Retinal pigment epithelial cell (primary cell): Measurements from ENCODE around the gene AHR.

Experiments used
- DNase-seq: peaks from one replicate; pipeline ENCODE4 v3.0.0-alpha.2; 2010; ENCODE audit warnings: low read depth
- H3K4me3 ChIP-seq: 2 replicates; pipeline ENCODE4 v1.5.1; 2011; ENCODE audit warnings: mild to moderate bottlenecking, low read length, control low read depth, moderate library complexity
- CTCF ChIP-seq: conservative IDR thresholded peaks from 2 replicates; pipeline ENCODE4 v1.5.1; 2011; ENCODE audit warnings: low read depth, low read length, control low read depth, inconsistent platforms

Gene AHR

GRCh38 chr7:17354473-17354872 lies 56.0 kb downstream of the AHR start:
- H3K4me3 ChIP-seq = no peak overlapping the region
- TF ChIP-seq CTCF = no peak
- no peak for DNase-seq

- no peak for TF ChIP-seq CTCF
- DNase-seq = no peak
- no peak overlapping the region for H3K4me3 ChIP-seq
Measured at GRCh38 chr7:17355050-17355449, 56.6 kb downstream of the AHR start.

GRCh38 chr7:17357952-17358351 lies 59.5 kb downstream of the AHR start:
- H3K4me3 ChIP-seq = no peak overlapping the region
- no peak for DNase-seq
- no peak for TF ChIP-seq CTCF

DNA sequence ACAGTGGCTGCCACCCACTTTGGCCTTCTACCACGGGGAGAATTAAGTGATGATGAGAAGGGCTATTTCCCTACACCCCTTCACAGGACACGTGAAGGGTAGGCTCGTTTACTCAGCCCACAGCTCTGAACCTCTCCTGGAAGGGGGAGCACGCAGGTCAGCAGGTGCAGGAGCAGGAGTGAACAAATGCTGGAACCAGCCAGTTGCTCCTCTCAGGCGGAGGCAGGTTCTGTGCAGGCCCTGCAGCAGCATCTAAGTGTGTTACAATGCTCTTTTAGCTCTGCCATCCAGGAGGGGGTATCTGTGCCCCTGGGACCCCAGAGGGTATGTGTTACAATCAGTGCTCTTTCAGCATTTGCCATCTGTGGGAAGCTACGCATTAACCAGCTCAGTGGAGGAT lies 61.2 kb downstream of the AHR start:
- no peak overlapping the region for H3K4me3 ChIP-seq
- TF ChIP-seq CTCF = no peak
- no peak for DNase-seq

DNA sequence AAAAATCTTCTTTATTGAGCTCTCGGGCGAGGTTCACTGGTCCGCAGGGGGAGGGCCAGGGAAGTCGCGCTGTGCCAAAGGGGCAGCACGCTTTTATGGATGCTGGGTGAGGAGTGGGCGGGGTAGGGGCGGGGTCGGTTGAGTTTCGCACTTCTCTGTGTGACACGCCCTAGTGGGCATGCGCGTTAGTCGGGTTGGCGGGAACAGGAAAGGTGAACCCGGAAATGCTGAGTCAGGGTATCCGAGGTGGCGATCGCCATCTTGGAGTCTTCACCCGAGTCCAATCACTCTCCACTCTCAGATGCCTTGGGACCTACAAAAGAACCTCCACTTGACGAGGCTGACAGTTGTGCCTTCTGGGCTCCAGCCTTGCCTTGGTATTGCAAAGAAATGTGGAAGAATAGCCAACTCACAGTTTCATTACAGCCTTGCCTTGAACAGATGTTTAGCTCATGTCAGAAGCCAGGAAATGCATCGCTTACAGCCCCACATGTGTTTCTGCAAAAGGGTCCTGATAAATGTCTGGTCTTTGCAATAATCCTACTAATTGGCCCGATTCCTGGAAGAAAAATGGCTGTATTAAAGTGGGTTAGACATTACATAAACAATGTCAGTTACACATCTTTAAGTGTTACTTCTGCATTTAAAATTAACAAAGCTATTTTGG lies 64.1 kb downstream of the AHR start:
- TF ChIP-seq CTCF = no peak
- DNase-seq = no peak
- H3K4me3 ChIP-seq = no peak overlapping the region

GRCh38 chr7:17364671-17365070 lies 66.2 kb downstream of the AHR start:
- TF ChIP-seq CTCF = no peak
- H3K4me3 ChIP-seq = no peak overlapping the region
- no peak for DNase-seq

- no peak overlapping the region for H3K4me3 ChIP-seq
- no peak for DNase-seq
- TF ChIP-seq CTCF = no peak
Measured at GRCh38 chr7:17365775-17366174, 67.3 kb downstream of the AHR start.
